Measurements from ENCODE around the gene CLDN7.

Gene CLDN7

GRCh38 chr17:7285679-7286078 is 23.4 kb upstream of the CLDN7 start:
- DNase-seq (ENCODE audit: low spot score) = no peak

GRCh38 chr17:7284911-7285310 is 22.6 kb upstream of the CLDN7 start:
- no peak for DNase-seq (ENCODE audit: low spot score)

- DNase-seq (ENCODE audit: low spot score) = no peak
Measured at GRCh38 chr17:7283471-7284216, 21.4 kb upstream of the CLDN7 start.

- no peak for DNase-seq (ENCODE audit: low spot score)
Measured at GRCh38 chr17:7282752-7283321, 20.6 kb upstream of the CLDN7 start.

- DNase-seq (ENCODE audit: low spot score) = no peak
Measured at GRCh38 chr17:7281953-7282751, 19.9 kb upstream of the CLDN7 start.

GRCh38 chr17:7281074-7281952 is 19.0 kb upstream of the CLDN7 start, which contains the start of gene SLC2A4:
TSS of gene SLC2A4 (plus strand) at chr17:7281718. CDS start at chr17:7281935, 217 bp downstream.
- peak; percentile 89 for DNase-seq (ENCODE audit: low spot score)

- DNase-seq (ENCODE audit: low spot score) = peak; percentile 83
Measured at GRCh38 chr17:7280519-7281073, 18.3 kb upstream of the CLDN7 start.

- DNase-seq (ENCODE audit: low spot score) = no peak
Measured at GRCh38 chr17:7279448-7279847, 17.2 kb upstream of the CLDN7 start.

GRCh38 chr17:7266784-7267183 is 4.5 kb upstream of the CLDN7 start:
- DNase-seq (ENCODE audit: low spot score) = no peak

- DNase-seq (ENCODE audit: low spot score) = no peak
Measured at GRCh38 chr17:7263801-7264078, 1.5 kb upstream of the CLDN7 start.

- DNase-seq (ENCODE audit: low spot score) = no peak
Measured at GRCh38 chr17:7262935-7263800, 890 bp upstream of the CLDN7 start.

- DNase-seq (ENCODE audit: low spot score) = no peak
Measured at GRCh38 chr17:7261379-7262191, 693 bp downstream of the CLDN7 start.

GRCh38 chr17:7260651-7261378 is 1.5 kb downstream of the CLDN7 start:
- no peak for DNase-seq (ENCODE audit: low spot score)

- no peak for DNase-seq (ENCODE audit: low spot score)
Measured at GRCh38 chr17:7260151-7260550, 2.1 kb downstream of the CLDN7 start.

GRCh38 chr17:7259555-7259889 is 2.8 kb downstream of the CLDN7 start:
- no peak for DNase-seq (ENCODE audit: low spot score)

- DNase-seq (ENCODE audit: low spot score) = no peak
Measured at GRCh38 chr17:7258731-7259554, 3.3 kb downstream of the CLDN7 start.

GRCh38 chr17:7256766-7257456 is 5.4 kb downstream of the CLDN7 start:
- DNase-seq (ENCODE audit: low spot score) = no peak

- DNase-seq (ENCODE audit: low spot score) = no peak
Measured at GRCh38 chr17:7254511-7254910, 7.8 kb downstream of the CLDN7 start.
